GM13977 (cell line): ENCODE measurements around the gene AGRP.

Source experiments
- DNase-seq: peaks from one replicate; pipeline ENCODE4 v3.0.0; 2012; ENCODE audit warnings: low spot score
- CTCF ChIP-seq: IDR thresholded peaks from 2 replicates; pipeline ENCODE4 v1.5.1; 2012; ENCODE audit warnings: mild to moderate bottlenecking, control low read depth; ENCODE audit not compliant: insufficient read depth; ENCODE audit errors: extremely low read depth, missing control alignments
- in situ Hi-C: fragments of 300-500 bp; cut with MboI; formaldehyde crosslinking; loops from one replicate; pipeline ENCODE4 v1.12.0; 2022; ENCODE audit warnings: low sequenced_read_pairs, low pct_unique_long_range_greater_than_20kb, mixed read lengths, inconsistent platforms; ENCODE audit not compliant: unreplicated experiment

The AGRP gene

GRCh38 chr16:67463691-67464090 is 19.7 kb downstream of the AGRP start:
- in situ Hi-C loops, result no loop called here
- TF ChIP-seq CTCF, result no peak
- DNase-seq, result no peak

- no peak for DNase-seq
- in situ Hi-C loops, result no loop called here
- TF ChIP-seq CTCF, result no peak
Measured at GRCh38 chr16:67463059-67463458, 20.3 kb downstream of the AGRP start.

- no peak for DNase-seq
- TF ChIP-seq CTCF, result no peak
- in situ Hi-C loops, result no loop called here
Measured at GRCh38 chr16:67462279-67462655, 21.1 kb downstream of the AGRP start.

GRCh38 chr16:67461600-67462278 is 21.6 kb downstream of the AGRP start:
- no peak for TF ChIP-seq CTCF
- DNase-seq, result no peak
- in situ Hi-C loops, result no loop called here

- TF ChIP-seq CTCF, result no peak
- in situ Hi-C loops, result no loop called here
- DNase-seq, result no peak
Measured at GRCh38 chr16:67460961-67461360, 22.4 kb downstream of the AGRP start.

GRCh38 chr16:67460168-67460567 is 23.2 kb downstream of the AGRP start:
- in situ Hi-C loops, result no loop called here
- TF ChIP-seq CTCF, result no peak
- no peak for DNase-seq

GRCh38 chr16:67459861-67460150 is 23.5 kb downstream of the AGRP start:
- no peak for TF ChIP-seq CTCF
- in situ Hi-C loops, result no loop called here
- no peak for DNase-seq
